ENCODE results near the gene NAA50. TPM values are rescaled to one million over a fixed set of nuclear protein-coding genes. Genes with fewer than 3 reads are reported as not detected.

NAA50 gene
- total RNA-seq, 1 experiment from 2014 or later = 989 TPM

DNA sequence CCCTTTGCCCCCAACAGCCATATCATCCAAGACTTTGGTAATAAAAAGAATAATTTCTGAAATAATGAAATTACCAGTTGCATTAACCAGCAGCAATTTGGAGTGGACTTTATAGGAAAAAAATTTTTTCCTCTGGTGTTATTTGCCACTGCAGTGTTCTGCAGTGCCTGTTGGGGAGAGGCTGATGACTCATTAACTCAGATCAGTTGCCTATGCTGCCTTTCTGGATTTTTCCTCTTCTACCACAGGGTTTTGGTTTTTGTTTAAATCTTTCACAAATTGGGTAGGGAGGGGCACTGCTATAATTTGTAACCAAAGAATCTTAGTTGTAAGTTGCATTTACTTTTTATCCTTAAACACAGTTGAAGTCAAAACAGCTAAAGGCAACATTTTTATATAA, 23.5 kb upstream of the NAA50 start:
- peak; percentile 51 for DNase-seq
- Histone ChIP-seq H3F3A (ENCODE audit: low read length, unreplicated experiment) (no peaks in the 10 kb centered on the region), H3K9ac (ENCODE audit: low read length) (no peak overlapping the region), H3K27me3 (ENCODE audit: low read length) (no peaks in the 10 kb centered on the region), H3K4me1 (ENCODE audit: insufficient read depth, low read length) (peaks cover 8% of the 10 kb centered on the region), H3K9me3 (ENCODE audit: low read length) (no peaks in the 10 kb centered on the region), H4K20me1 (ENCODE audit: low read length) (no peaks in the 10 kb centered on the region), H3K36me3 (ENCODE audit: low read depth, low read length) (no peaks in the 10 kb centered on the region), H3K4me3 (ENCODE audit: low read length) (no peak overlapping the region), H3K4me2 (ENCODE audit: low read length) (peak overlapping the region; percentile 48; the same call in 1 of the 2 replicates), H3K27ac (ENCODE audit: low read length) (no peak overlapping the region), H3K79me2 (ENCODE audit: low read length) (no peaks in the 10 kb centered on the region), H2AFZ (ENCODE audit: low read length) (no peak overlapping the region), H3K9me2 (replicated peaks; ENCODE audit: low read length) (no peaks in the 10 kb centered on the region)
- CTCF ChIA-PET = interaction anchor here (0.6 kb wide), 1 partner anchor 33 kb away, joined by 3 read pairs; no protein-coding TSS in a partner anchor
- peak; percentile 97 for ATAC-seq
- intact Hi-C loops (cut with micrococcal nuclease) = no loop called here
- POLR2A ChIA-PET (ENCODE audit: unreplicated experiment) = interaction anchor here (0.5 kb wide), 1 partner anchor 44 kb away, joined by 12 read pairs; no protein-coding TSS in a partner anchor
- TF ChIP-seq CTCF (conservative IDR thresholded peaks at IDR 0.05; ENCODE audit: low read depth, low read length) (no peak), EZH2 (IDR thresholded peaks at IDR 0.05; ENCODE audit: low read length, unreplicated experiment) (no peak), EZH2phosphoT487 (IDR thresholded peaks at IDR 0.05; ENCODE audit: borderline replicate concordance, low read length) (no peak)
- BruUV-seq (replicated peaks) = no TSS peak

DNA sequence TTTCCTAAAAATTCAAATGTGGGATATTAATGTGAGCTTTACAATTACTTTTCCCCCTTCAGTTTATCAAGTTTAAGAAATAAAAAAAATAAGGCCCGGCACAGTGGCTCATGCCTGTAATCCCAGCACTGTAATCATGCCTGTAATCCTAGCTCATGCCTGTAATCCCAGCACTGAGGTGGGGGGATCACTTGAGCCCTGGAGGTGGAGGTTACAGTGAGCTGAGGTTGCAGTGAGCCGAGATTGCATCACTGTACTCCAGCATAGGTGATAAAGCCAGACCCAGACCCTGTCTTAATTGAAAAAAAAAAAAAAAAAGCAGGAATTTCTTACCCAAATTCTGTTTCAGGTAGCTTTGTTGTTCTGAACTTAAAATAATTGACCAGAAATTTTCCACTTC, 18.6 kb upstream of the NAA50 start:
- intact Hi-C loops (cut with micrococcal nuclease) = no loop called here
- CTCF ChIA-PET = no interaction called here
- TF ChIP-seq EZH2 (IDR thresholded peaks at IDR 0.05; ENCODE audit: low read length, unreplicated experiment) = no peak
- no peak for TF ChIP-seq CTCF (conservative IDR thresholded peaks at IDR 0.05; ENCODE audit: low read depth, low read length)
- TF ChIP-seq EZH2phosphoT487 (IDR thresholded peaks at IDR 0.05; ENCODE audit: borderline replicate concordance, low read length) = no peak
- H3K9me2 ChIP-seq (replicated peaks; ENCODE audit: low read length) = no peaks in the 10 kb centered on the region
- H4K20me1 ChIP-seq (ENCODE audit: low read length) = no peaks in the 10 kb centered on the region
- no peaks in the 10 kb centered on the region for H3K9me3 ChIP-seq (ENCODE audit: low read length)
- no peak overlapping the region for H3K9ac ChIP-seq (ENCODE audit: low read length)
- no TSS peak for BruUV-seq (replicated peaks)
- ATAC-seq (no peak), DNase-seq (no peak)
- H3K4me3 ChIP-seq (ENCODE audit: low read length) = no peak overlapping the region
- POLR2A ChIA-PET (ENCODE audit: unreplicated experiment) = no interaction called here
- peaks cover 3% of the 10 kb centered on the region; the same call in 1 of the 2 replicates for H3K79me2 ChIP-seq (ENCODE audit: low read length)
- H3K4me2 ChIP-seq (ENCODE audit: low read length) = no peak overlapping the region
- H3K27ac ChIP-seq (ENCODE audit: low read length) = no peak overlapping the region
- no peaks in the 10 kb centered on the region for H3F3A ChIP-seq (ENCODE audit: low read length, unreplicated experiment)
- H3K27me3 ChIP-seq (ENCODE audit: low read length) = no peaks in the 10 kb centered on the region
- H2AFZ ChIP-seq (ENCODE audit: low read length) = no peak overlapping the region
- no peaks in the 10 kb centered on the region for H3K36me3 ChIP-seq (ENCODE audit: low read depth, low read length)
- H3K4me1 ChIP-seq (ENCODE audit: insufficient read depth, low read length) = peaks cover 7% of the 10 kb centered on the region

- DNase-seq = no peak
- H3K9me3 ChIP-seq (ENCODE audit: low read length) = no peaks in the 10 kb centered on the region
- POLR2A ChIA-PET (ENCODE audit: unreplicated experiment) = no interaction called here
- 0 out of 2 replicates have a peak, but pooled peaks cover 3% of the 10 kb centered on the region for H3K36me3 ChIP-seq (ENCODE audit: low read depth, low read length)
- H4K20me1 ChIP-seq (ENCODE audit: low read length) = no peaks in the 10 kb centered on the region
- no peak overlapping the region for H2AFZ ChIP-seq (ENCODE audit: low read length)
- no peaks in the 10 kb centered on the region for H3K27me3 ChIP-seq (ENCODE audit: low read length)
- no peaks in the 10 kb centered on the region for H3K4me1 ChIP-seq (ENCODE audit: insufficient read depth, low read length)
- H3F3A ChIP-seq (ENCODE audit: low read length, unreplicated experiment) = no peaks in the 10 kb centered on the region
- H3K79me2 ChIP-seq (ENCODE audit: low read length) = peaks cover 23% of the 10 kb centered on the region
- intact Hi-C loops (cut with micrococcal nuclease) = no loop called here
- no peaks in the 10 kb centered on the region for H3K9me2 ChIP-seq (replicated peaks; ENCODE audit: low read length)
- H3K9ac ChIP-seq (ENCODE audit: low read length) = no peak overlapping the region
- CTCF ChIA-PET = no interaction called here
- no peak overlapping the region for H3K4me3 ChIP-seq (ENCODE audit: low read length)
- no peak for TF ChIP-seq CTCF (conservative IDR thresholded peaks at IDR 0.05; ENCODE audit: low read depth, low read length)
- ATAC-seq = no peak
- no peak overlapping the region for H3K27ac ChIP-seq (ENCODE audit: low read length)
- no peak overlapping the region for H3K4me2 ChIP-seq (ENCODE audit: low read length)
- no TSS peak for BruUV-seq (replicated peaks)
These were observed 12.5 kb upstream of the NAA50 start for GRCh38 chr3:113758389-113759024.
